ENCODE measurements around the gene MAD1L1.

The MAD1L1 gene

DNA sequence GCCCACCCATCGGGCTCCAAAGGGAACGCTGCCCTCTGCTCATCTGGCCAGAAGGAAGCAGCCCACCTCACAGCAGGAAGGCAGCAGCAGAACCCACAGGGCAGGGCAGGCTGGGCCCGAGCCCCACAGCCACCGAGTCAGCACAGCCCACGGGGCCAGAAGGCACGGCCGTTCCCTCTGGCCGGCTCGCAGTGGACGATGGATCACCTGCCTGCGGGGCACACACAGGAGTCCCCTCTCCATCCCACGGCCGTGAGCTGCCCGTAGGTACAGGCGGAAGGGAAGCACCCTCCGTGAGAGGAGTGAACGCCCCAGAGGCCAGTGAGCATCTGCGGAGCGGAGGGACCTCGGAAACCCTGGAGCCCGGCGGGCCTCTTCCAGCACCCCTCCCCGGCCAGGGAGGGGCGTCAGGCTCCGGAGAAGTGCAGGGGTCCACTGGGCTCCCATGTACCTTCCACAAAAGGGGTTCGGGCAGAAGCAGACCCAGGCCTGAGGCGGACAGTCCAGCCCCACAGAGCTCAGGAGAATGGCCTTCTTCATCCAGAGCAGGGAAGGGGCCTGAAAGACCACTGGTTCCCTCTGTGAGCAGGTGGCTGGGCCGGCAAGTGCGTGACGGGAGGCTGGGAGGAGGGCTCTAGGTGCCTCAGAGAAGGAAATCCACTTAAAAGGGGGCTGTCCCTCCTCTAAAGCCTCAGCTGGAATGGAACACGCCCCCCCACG is 20.9 kb upstream of the MAD1L1 start (continued):
- TF ChIP-seq, protein P1, sequence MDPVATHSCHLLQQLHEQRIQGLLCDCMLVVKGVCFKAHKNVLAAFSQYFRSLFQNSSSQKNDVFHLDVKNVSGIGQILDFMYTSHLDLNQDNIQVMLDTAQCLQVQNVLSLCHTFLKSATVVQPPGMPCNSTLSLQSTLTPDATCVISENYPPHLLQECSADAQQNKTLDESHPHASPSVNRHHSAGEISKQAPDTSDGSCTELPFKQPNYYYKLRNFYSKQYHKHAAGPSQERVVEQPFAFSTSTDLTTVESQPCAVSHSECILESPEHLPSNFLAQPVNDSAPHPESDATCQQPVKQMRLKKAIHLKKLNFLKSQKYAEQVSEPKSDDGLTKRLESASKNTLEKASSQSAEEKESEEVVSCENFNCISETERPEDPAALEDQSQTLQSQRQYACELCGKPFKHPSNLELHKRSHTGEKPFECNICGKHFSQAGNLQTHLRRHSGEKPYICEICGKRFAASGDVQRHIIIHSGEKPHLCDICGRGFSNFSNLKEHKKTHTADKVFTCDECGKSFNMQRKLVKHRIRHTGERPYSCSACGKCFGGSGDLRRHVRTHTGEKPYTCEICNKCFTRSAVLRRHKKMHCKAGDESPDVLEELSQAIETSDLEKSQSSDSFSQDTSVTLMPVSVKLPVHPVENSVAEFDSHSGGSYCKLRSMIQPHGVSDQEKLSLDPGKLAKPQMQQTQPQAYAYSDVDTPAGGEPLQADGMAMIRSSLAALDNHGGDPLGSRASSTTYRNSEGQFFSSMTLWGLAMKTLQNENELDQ (tag by site-specific recombination; IDR thresholded peaks at IDR 0.05; ENCODE audit: low read depth): no peak
- TF ChIP-seq, protein P2, sequence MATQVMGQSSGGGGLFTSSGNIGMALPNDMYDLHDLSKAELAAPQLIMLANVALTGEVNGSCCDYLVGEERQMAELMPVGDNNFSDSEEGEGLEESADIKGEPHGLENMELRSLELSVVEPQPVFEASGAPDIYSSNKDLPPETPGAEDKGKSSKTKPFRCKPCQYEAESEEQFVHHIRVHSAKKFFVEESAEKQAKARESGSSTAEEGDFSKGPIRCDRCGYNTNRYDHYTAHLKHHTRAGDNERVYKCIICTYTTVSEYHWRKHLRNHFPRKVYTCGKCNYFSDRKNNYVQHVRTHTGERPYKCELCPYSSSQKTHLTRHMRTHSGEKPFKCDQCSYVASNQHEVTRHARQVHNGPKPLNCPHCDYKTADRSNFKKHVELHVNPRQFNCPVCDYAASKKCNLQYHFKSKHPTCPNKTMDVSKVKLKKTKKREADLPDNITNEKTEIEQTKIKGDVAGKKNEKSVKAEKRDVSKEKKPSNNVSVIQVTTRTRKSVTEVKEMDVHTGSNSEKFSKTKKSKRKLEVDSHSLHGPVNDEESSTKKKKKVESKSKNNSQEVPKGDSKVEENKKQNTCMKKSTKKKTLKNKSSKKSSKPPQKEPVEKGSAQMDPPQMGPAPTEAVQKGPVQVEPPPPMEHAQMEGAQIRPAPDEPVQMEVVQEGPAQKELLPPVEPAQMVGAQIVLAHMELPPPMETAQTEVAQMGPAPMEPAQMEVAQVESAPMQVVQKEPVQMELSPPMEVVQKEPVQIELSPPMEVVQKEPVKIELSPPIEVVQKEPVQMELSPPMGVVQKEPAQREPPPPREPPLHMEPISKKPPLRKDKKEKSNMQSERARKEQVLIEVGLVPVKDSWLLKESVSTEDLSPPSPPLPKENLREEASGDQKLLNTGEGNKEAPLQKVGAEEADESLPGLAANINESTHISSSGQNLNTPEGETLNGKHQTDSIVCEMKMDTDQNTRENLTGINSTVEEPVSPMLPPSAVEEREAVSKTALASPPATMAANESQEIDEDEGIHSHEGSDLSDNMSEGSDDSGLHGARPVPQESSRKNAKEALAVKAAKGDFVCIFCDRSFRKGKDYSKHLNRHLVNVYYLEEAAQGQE (tag by site-specific recombination; IDR thresholded peaks at IDR 0.05): no peak
- TF ChIP-seq RBAK (tag by site-specific recombination; IDR thresholded peaks at IDR 0.05) (no peak), ZNF558 (tag by site-specific recombination; IDR thresholded peaks at IDR 0.05) (no peak), ZNF132 (tag by site-specific recombination; IDR thresholded peaks at IDR 0.05; ENCODE audit: borderline replicate concordance) (no peak), ZNF2 (tag by site-specific recombination; IDR thresholded peaks at IDR 0.05) (no peak), ZNF792 (tag by site-specific recombination; IDR thresholded peaks at IDR 0.05) (no peak), ZSCAN23 (tag by site-specific recombination; IDR thresholded peaks at IDR 0.05) (no peak), ZNF571 (tag by site-specific recombination; IDR thresholded peaks at IDR 0.05) (no peak), SP3 (tag by site-specific recombination; IDR thresholded peaks at IDR 0.05) (no peak), ZNF747 (tag by site-specific recombination; IDR thresholded peaks at IDR 0.05) (no peak)

DNA sequence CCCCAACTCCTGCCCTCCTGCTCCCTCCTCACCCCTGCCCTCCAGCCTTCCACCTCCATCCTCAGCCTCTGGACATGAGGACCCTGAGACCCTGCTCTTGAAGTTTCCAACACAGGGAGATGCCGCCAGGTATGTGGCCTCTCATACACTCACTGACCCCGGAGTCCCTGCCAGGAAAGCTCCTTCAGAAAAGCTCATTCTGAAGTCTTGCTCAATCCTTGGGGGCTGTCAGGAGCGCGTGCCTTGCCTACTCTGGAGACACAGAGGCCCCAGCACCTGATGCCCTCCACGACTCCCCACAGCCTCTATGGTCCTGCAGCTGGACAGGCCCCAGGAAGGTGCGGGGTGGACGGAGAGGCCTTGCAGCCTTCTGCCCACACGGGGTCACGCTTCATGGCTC is 20.3 kb upstream of the MAD1L1 start:
- H3K4me1 ChIP-seq (ENCODE audit: control insufficient read depth, insufficient read depth, low read length): no peaks in the 10 kb centered on the region
- TF ChIP-seq, protein P3, sequence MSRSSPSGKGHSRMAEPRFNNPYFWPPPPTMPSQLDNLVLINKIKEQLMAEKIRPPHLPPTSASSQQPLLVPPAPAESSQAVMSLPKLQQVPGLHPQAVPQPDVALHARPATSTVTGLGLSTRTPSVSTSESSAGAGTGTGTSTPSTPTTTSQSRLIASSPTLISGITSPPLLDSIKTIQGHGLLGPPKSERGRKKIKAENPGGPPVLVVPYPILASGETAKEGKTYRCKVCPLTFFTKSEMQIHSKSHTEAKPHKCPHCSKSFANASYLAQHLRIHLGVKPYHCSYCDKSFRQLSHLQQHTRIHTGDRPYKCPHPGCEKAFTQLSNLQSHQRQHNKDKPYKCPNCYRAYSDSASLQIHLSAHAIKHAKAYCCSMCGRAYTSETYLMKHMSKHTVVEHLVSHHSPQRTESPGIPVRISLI (tag by site-specific recombination; IDR thresholded peaks at IDR 0.05): no peak
- TF ChIP-seq ZNF324 (tag by site-specific recombination; IDR thresholded peaks at IDR 0.05) (no peak), ZNF626 (tag by site-specific recombination; IDR thresholded peaks at IDR 0.05) (no peak), IKZF3 (tag by site-specific recombination; IDR thresholded peaks at IDR 0.05) (no peak), ZNF433 (tag by site-specific recombination; IDR thresholded peaks at IDR 0.05; ENCODE audit: low read depth) (no peak), YY1 (tag by site-specific recombination; IDR thresholded peaks at IDR 0.05) (no peak)
- TF ChIP-seq, protein P4, sequence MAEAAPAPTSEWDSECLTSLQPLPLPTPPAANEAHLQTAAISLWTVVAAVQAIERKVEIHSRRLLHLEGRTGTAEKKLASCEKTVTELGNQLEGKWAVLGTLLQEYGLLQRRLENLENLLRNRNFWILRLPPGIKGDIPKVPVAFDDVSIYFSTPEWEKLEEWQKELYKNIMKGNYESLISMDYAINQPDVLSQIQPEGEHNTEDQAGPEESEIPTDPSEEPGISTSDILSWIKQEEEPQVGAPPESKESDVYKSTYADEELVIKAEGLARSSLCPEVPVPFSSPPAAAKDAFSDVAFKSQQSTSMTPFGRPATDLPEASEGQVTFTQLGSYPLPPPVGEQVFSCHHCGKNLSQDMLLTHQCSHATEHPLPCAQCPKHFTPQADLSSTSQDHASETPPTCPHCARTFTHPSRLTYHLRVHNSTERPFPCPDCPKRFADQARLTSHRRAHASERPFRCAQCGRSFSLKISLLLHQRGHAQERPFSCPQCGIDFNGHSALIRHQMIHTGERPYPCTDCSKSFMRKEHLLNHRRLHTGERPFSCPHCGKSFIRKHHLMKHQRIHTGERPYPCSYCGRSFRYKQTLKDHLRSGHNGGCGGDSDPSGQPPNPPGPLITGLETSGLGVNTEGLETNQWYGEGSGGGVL (tag by site-specific recombination; IDR thresholded peaks at IDR 0.05): no peak
- TF ChIP-seq, protein P5, sequence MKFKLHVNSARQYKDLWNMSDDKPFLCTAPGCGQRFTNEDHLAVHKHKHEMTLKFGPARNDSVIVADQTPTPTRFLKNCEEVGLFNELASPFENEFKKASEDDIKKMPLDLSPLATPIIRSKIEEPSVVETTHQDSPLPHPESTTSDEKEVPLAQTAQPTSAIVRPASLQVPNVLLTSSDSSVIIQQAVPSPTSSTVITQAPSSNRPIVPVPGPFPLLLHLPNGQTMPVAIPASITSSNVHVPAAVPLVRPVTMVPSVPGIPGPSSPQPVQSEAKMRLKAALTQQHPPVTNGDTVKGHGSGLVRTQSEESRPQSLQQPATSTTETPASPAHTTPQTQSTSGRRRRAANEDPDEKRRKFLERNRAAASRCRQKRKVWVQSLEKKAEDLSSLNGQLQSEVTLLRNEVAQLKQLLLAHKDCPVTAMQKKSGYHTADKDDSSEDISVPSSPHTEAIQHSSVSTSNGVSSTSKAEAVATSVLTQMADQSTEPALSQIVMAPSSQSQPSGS (tag by site-specific recombination; IDR thresholded peaks at IDR 0.05; ENCODE audit: low read depth): no peak
- TF ChIP-seq, protein P6, sequence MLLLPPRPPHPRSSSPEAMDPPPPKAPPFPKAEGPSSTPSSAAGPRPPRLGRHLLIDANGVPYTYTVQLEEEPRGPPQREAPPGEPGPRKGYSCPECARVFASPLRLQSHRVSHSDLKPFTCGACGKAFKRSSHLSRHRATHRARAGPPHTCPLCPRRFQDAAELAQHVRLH (tag by site-specific recombination; IDR thresholded peaks at IDR 0.05): no peak
- H3K27ac ChIP-seq (ENCODE audit: extremely low read depth, low read depth, low read length): no peak overlapping the region
- no peaks in the 10 kb centered on the region for H3K9me3 ChIP-seq (ENCODE audit: control insufficient read depth, insufficient read depth, low read depth, low read length)
- ChIA-PET CTCF (no interaction called here), POLR2A (no interaction called here)
- no peak overlapping the region for H3K4me3 ChIP-seq (ENCODE audit: low read depth, low read length)
- peaks cover 0 to 7% of the 10 kb centered on the region in 2 experiments; a peak in 2 of 3 replicates for H3K36me3 ChIP-seq (ENCODE audit: control insufficient read depth in 2 of 2, insufficient read depth in 1 of 2, low read length in 2 of 2)

Data from HEK293 (cell line).